Ishikawa (cell line): ENCODE data around the gene RBM34.

Source experiments
- CEBPB ChIP-seq: IDR thresholded peaks from 2 replicates; pipeline ENCODE4 v1.6.1; 2012
- EGR1 ChIP-seq: IDR thresholded peaks from 2 replicates; pipeline ENCODE4 v1.6.1; 2012
- EP300 ChIP-seq: IDR thresholded peaks from 2 replicates; pipeline ENCODE4 v1.6.1; 2012; ENCODE audit warnings: borderline replicate concordance
- FOXM1 ChIP-seq: IDR thresholded peaks from 2 replicates; pipeline ENCODE4 v1.6.1; 2012; ENCODE audit warnings: low read depth, borderline replicate concordance
- MAX ChIP-seq: IDR thresholded peaks from 2 replicates; pipeline ENCODE4 v1.6.1; 2012
- NFIC ChIP-seq: IDR thresholded peaks from 2 replicates; pipeline ENCODE4 v1.6.1; 2012
- RAD21 ChIP-seq: IDR thresholded peaks from 2 replicates; pipeline ENCODE4 v1.6.1; 2012; ENCODE audit warnings: low read depth
- REST ChIP-seq: IDR thresholded peaks from 2 replicates; pipeline ENCODE4 v1.6.1; 2012; ENCODE audit warnings: low read depth, mild to moderate bottlenecking
- TAF1 ChIP-seq: IDR thresholded peaks from 2 replicates; pipeline ENCODE4 v1.6.1; 2012; ENCODE audit warnings: low read depth, mild to moderate bottlenecking
- TCF12 ChIP-seq: IDR thresholded peaks from 2 replicates; pipeline ENCODE4 v1.6.1; 2012; ENCODE audit warnings: low read depth
- YY1 ChIP-seq: IDR thresholded peaks from 2 replicates; pipeline ENCODE4 v1.6.1; 2012; ENCODE audit warnings: low read depth
- ZBTB7A ChIP-seq: IDR thresholded peaks from 2 replicates; pipeline ENCODE4 v1.6.1; 2012; ENCODE audit warnings: low read depth

- TF ChIP-seq RAD21 (no peak), REST (no peak), TAF1 (no peak), EP300 (no peak), EGR1 (no peak), ZBTB7A (no peak), MAX (no peak), CEBPB (no peak), YY1 (no peak), FOXM1 (no peak), NFIC (no peak), TCF12 (no peak)
Observed at GRCh38 chr1:235180916-235181460, 19.9 kb upstream of the RBM34 start.
